ENCODE data around the gene MTCH1.

- TF ChIP-seq FOXK1 (CRISPR knock-in tag; IDR thresholded peaks at IDR 0.05; ENCODE audit: borderline replicate concordance) (no peak), E2F3 (CRISPR knock-in tag; IDR thresholded peaks at IDR 0.05) (no peak), ZZZ3 (IDR thresholded peaks at IDR 0.05) (no peak), MAX (CRISPR knock-in tag; IDR thresholded peaks at IDR 0.05) (no peak), FOXK2 (conservative IDR thresholded peaks at IDR 0.05 in 1 of 2, IDR thresholded peaks at IDR 0.05 in 1 of 2; ENCODE audit: low read depth in 2 of 2) (no peak), BDP1 (IDR thresholded peaks at IDR 0.05; ENCODE audit: insufficient read depth, insufficient read length) (no peak)
- TF ChIP-seq, protein P1, sequence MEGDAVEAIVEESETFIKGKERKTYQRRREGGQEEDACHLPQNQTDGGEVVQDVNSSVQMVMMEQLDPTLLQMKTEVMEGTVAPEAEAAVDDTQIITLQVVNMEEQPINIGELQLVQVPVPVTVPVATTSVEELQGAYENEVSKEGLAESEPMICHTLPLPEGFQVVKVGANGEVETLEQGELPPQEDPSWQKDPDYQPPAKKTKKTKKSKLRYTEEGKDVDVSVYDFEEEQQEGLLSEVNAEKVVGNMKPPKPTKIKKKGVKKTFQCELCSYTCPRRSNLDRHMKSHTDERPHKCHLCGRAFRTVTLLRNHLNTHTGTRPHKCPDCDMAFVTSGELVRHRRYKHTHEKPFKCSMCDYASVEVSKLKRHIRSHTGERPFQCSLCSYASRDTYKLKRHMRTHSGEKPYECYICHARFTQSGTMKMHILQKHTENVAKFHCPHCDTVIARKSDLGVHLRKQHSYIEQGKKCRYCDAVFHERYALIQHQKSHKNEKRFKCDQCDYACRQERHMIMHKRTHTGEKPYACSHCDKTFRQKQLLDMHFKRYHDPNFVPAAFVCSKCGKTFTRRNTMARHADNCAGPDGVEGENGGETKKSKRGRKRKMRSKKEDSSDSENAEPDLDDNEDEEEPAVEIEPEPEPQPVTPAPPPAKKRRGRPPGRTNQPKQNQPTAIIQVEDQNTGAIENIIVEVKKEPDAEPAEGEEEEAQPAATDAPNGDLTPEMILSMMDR (IDR thresholded peaks at IDR 0.05 in 2 of 3, conservative IDR thresholded peaks at IDR 0.05 in 1 of 3; ENCODE audit: insufficient read depth in 2 of 3, low read depth in 1 of 3, low read length in 3 of 3), result no peak
Observed at GRCh38 chr6:36927691-36928546, 58.1 kb downstream of the MTCH1 start.
